GM12878 (cell line): ENCODE data around the gene ERN1. TPM values are rescaled to one million over a fixed set of nuclear protein-coding genes. Genes with fewer than 3 reads are reported as not detected.
"Not testable (repeated sequence)": the region's sequence is repeated elsewhere in the genome, so short reads cannot be mapped to it uniquely, and the experiment has no call there.

Experiments used
- ATAC-seq: fragments of 200-7000 bp; cut with Tn5 transposase; 3 replicates; pipeline ENCODE4 v1.9.1; 2020; ENCODE audit warnings: mild to moderate bottlenecking, moderate library complexity
- BruUV-seq: library from RNA; stranded (reverse); fragments of 400-500 nt; replicated peaks from 2 replicates; lab custom pipeline; 2021; lab: Mats Ljungman, UMichigan
- CTCF ChIA-PET: fragments of 300-600 bp; sonication (Branson Sonifier 250); formaldehyde crosslinking; extraction: SDS; loops from one replicate; lab custom pipeline; 2021; ENCODE audit warnings: inconsistent platforms; lab: Yijun Ruan, JAX
- POLR2A ChIA-PET: fragments of 350-600 bp; formaldehyde crosslinking; extraction: SDS; loops from one replicate; lab custom pipeline; 2021; ENCODE audit warnings: inconsistent platforms; lab: Charles Lee
- RAD21 ChIA-PET: fragments of 300-600 bp; sonication (Branson Sonifier 250); formaldehyde crosslinking; loops from one replicate; lab custom pipeline; 2023; ENCODE audit warnings: antibody characterized with exemption; ENCODE audit not compliant: unreplicated experiment; lab: Charles Lee
- SMC1A ChIA-PET: fragments of 300-600 bp; sonication (Branson Sonifier 250); formaldehyde crosslinking; loops from one replicate; lab custom pipeline; 2023; ENCODE audit not compliant: unreplicated experiment, uncharacterized antibody; lab: Charles Lee
- DNase-seq: peaks from one replicate; pipeline ENCODE4 v3.0.0-alpha.2; 2011; ENCODE audit warnings: low read depth, low spot score
- FAIRE-seq: peaks from 3 replicates; lab custom pipeline; 2011; peaks lifted over from hg19 to GRCh38; lab: Jason Lieb, UNC
- H2AFZ ChIP-seq: 2 replicates; pipeline ENCODE4 v1.6.0; 2011; ENCODE audit warnings: low read depth, low read length, control low read depth; ENCODE audit not compliant: control insufficient read depth
- H3K27ac ChIP-seq: 2 replicates; pipeline ENCODE4 v1.5.1; 2011; ENCODE audit warnings: control low read depth; ENCODE audit not compliant: control insufficient read depth, insufficient read depth
- H3K27me3 ChIP-seq, 2 experiments: replicated peaks in 1 of 2; 2 replicates each; pipeline versions ENCODE4 v1.6.0 to v1.6.1; 2011; ENCODE audit warnings: low read length in 1 of 2; ENCODE audit not compliant: control insufficient read depth in 2 of 2, insufficient read depth in 2 of 2
- H3K36me3 ChIP-seq, 2 experiments: 2 replicates each; pipeline ENCODE4 v1.5.1; 2011; ENCODE audit warnings: low read length in 1 of 2; ENCODE audit not compliant: control insufficient read depth in 2 of 2, insufficient read depth in 2 of 2
- H3K4me1 ChIP-seq: 2 replicates; pipeline ENCODE4 v1.6.1; 2011; ENCODE audit warnings: mild to moderate bottlenecking, low read length, moderate library complexity, mixed read lengths; ENCODE audit not compliant: control insufficient read depth, insufficient read depth
- H3K4me2 ChIP-seq: 2 replicates; pipeline ENCODE4 v1.6.0; 2011; ENCODE audit warnings: control low read depth; ENCODE audit not compliant: control insufficient read depth, insufficient read depth
- H3K4me3 ChIP-seq: fragments of 200-600 bp; sonication (generic); 2 replicates; pipeline ENCODE4 v1.5.1; 2016
- H3K79me2 ChIP-seq: 2 replicates; pipeline ENCODE4 v1.6.0; 2011; ENCODE audit warnings: low read length; ENCODE audit not compliant: control insufficient read depth, insufficient read depth
- H3K9ac ChIP-seq: 2 replicates; pipeline ENCODE4 v1.8.0; 2011; ENCODE audit warnings: low read length, control low read depth, mixed read lengths; ENCODE audit not compliant: control insufficient read depth, insufficient read depth
- H3K9me3 ChIP-seq: replicated peaks from 3 replicates; pipeline ENCODE4 v1.5.1; 2011; ENCODE audit warnings: mild to moderate bottlenecking, low read length; ENCODE audit not compliant: control insufficient read depth, insufficient read depth
- H4K20me1 ChIP-seq: 2 replicates; pipeline ENCODE4 v1.6.0; 2011; ENCODE audit not compliant: control insufficient read depth, insufficient read depth
- CHD2 ChIP-seq: IDR thresholded peaks from 2 replicates; pipeline ENCODE4 v1.6.1; 2011; ENCODE audit warnings: low read depth, low read length, improper control_type of control experiment, borderline replicate concordance
- CREM ChIP-seq: IDR thresholded peaks from 2 replicates; pipeline ENCODE4 v1.6.1; 2014; ENCODE audit warnings: antibody characterized with exemption, low read depth
- DPF2 ChIP-seq: fragments of 450-650 bp; IDR thresholded peaks from 2 replicates; pipeline ENCODE4 v1.6.1; 2017; ENCODE audit warnings: mild to moderate bottlenecking
- EED ChIP-seq: sonication (generic); IDR thresholded peaks from 2 replicates; pipeline ENCODE4 v1.6.1; 2016; ENCODE audit warnings: antibody characterized with exemption, low read depth
- EP300 ChIP-seq, 2 experiments: fragments of 150-350 bp in 1 of 2; IDR thresholded peaks; 2 replicates each; pipeline ENCODE4 v1.6.1; 2011 to 2012; ENCODE audit warnings: low read depth in 2 of 2, low read length in 2 of 2, borderline replicate concordance in 1 of 2, improper control_type of control experiment in 1 of 2, inconsistent platforms in 1 of 2; ENCODE audit not compliant: control insufficient read depth in 1 of 2
- HDGF ChIP-seq: fragments of 450-650 bp; IDR thresholded peaks from 2 replicates; pipeline ENCODE4 v1.6.1; 2016; ENCODE audit warnings: antibody characterized with exemption
- IKZF1 ChIP-seq: fragments of 450-650 bp; conservative IDR thresholded peaks from 2 replicates; pipeline ENCODE4 v1.6.1; 2017; ENCODE audit warnings: antibody characterized with exemption, mild to moderate bottlenecking
- IKZF2 ChIP-seq, 2 experiments: fragments of 450-650 bp; IDR thresholded peaks; 2 replicates each; pipeline ENCODE4 v1.6.1; 2017; ENCODE audit warnings: mild to moderate bottlenecking in 2 of 2, moderate library complexity in 2 of 2
- MEF2A ChIP-seq: IDR thresholded peaks from 2 replicates; pipeline ENCODE4 v1.6.1; 2011; ENCODE audit warnings: low read depth, mild to moderate bottlenecking, low read length, moderate library complexity; ENCODE audit not compliant: insufficient read depth
- POLR2AphosphoS2 ChIP-seq: IDR thresholded peaks from 2 replicates; pipeline ENCODE4 v1.6.1; 2011; ENCODE audit warnings: low read depth, mild to moderate bottlenecking, low read length, improper control_type of control experiment, moderate library complexity
- SPI1 ChIP-seq: IDR thresholded peaks from 2 replicates; pipeline ENCODE4 v1.6.1; 2011; ENCODE audit warnings: low read depth, mild to moderate bottlenecking, low read length, moderate library complexity, borderline replicate concordance; ENCODE audit not compliant: insufficient read depth
- TCF3 ChIP-seq: IDR thresholded peaks from 2 replicates; pipeline ENCODE4 v1.6.1; 2012; ENCODE audit warnings: low read depth, mild to moderate bottlenecking, low read length, borderline replicate concordance; ENCODE audit not compliant: insufficient read depth
- YY1 ChIP-seq: IDR thresholded peaks from 2 replicates; pipeline ENCODE4 v1.6.1; 2011; ENCODE audit warnings: low read depth, mild to moderate bottlenecking, low read length
- WGBS: methylation state at CpG from one replicate; pipeline ENCODE4 v1.1.6; 2016; ENCODE audit warnings: low lambda C conversion rate; ENCODE audit not compliant: insufficient replicate concordance, insufficient coverage; ENCODE audit errors: missing lambda C conversion rate; 5-methylcytosine and 5-hydroxymethylcytosine counted together
- in situ Hi-C: fragments of 300-500 bp; cut with MboI; formaldehyde crosslinking; loops from 9 replicates; pipeline ENCODE4 v1.14.3; 2018; ENCODE audit warnings: mixed read lengths
- intact Hi-C: fragments of 100-400 bp; cut with micrococcal nuclease; formaldehyde crosslinking; loops from one replicate; pipeline ENCODE4 v1.14.2; 2022; ENCODE audit not compliant: unreplicated experiment
- polyA plus RNA-seq, 11 experiments: library from polyadenylated mRNA; depleted of rRNA in 4 of 11; unstranded in 6 of 11; stranded (reverse) in 5 of 11; fragments of >200 nt; fragmentation: Nextera tagmentation in 4 of 11; fragmentation: Illumina TruSeq in 1 of 11; extraction: Ambion mirVana in 4 of 11; extraction: Trizol in 1 of 11; gene quantifications; 1 replicate in 1 of 11; 2 replicates in 10 of 11; pipeline versions ENCODE4 v1.2.1 to v1.2.3, GENCODE V29; 2011 to 2016; ENCODE audit warnings: inconsistent platforms in 2 of 11, missing spikeins in 2 of 11, low read depth in 1 of 11
- total RNA-seq, 4 experiments: library from RNA; depleted of rRNA in 3 of 4; stranded (reverse); fragments of >200 nt in 3 of 4; fragmentation: Illumina TruSeq in 1 of 4; extraction: Trizol in 1 of 4; gene quantifications; 2 replicates each; pipeline versions ENCODE4 v1.2.1 to v1.2.3, GENCODE V29; 2013 to 2021
- TF ChIP-seq, protein P1 (sequence below): fragments of 450-650 bp; IDR thresholded peaks from 2 replicates; pipeline ENCODE4 v1.6.1; 2017; ENCODE audit warnings: low read depth, mild to moderate bottlenecking, moderate library complexity
- TF ChIP-seq, protein P2 (sequence below): fragments of 450-650 bp; IDR thresholded peaks from 2 replicates; pipeline ENCODE4 v1.6.1; 2016; ENCODE audit warnings: mild to moderate bottlenecking
- TF ChIP-seq, protein P3 (sequence below): fragments of 450-650 bp; IDR thresholded peaks from 2 replicates; pipeline ENCODE4 v1.6.1; 2017; ENCODE audit warnings: mild to moderate bottlenecking, low read depth, inconsistent platforms; ENCODE audit not compliant: poor library complexity, severe bottlenecking

ERN1 gene
- total and polyA plus RNA-seq, 10 of the 15 experiments (the other 5 are each of a cell fraction or from before 2014, with no cell fraction given): 2.6 to 19.2 (median 7.6) TPM

DNA sequence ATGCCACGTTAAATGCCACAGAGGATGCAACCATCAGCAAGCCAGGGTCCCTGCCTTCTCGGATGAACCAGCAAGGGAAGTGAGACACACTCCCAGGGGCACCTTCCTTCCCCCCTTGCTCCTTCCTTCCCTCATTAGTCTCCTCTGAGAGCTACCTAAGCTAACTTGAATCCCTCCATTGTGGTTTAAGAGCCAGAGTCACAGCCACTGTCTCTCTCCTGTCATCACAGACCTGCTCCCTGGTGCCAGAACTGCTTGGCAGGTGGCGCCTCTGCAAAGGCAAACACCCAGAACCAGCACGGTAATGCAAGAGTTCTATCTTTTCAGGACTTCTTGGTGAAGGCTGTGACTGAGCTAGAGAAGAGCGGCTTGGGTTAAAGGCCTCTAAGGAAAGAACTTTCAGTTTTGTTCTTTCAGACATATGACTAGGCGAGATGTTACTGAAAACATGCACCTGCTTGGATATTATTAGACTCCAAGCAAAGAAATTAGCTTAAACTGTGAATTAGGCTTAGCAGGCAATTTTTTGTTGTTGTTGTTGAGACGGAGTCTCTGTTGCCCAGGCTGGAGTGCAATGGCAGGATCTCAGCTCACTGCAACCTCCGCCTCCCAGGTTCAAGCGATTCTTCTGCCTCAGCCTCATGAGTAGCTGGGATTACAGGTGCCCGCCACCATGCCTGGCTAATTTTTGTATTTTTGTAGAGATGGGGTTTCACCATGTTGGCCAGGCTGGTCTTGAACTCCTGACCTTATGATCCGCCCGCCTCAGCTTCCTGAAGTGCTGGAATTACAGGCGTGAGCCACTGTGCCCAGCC, 8.8 kb downstream of the ERN1 start:
- ATAC-seq: peak; percentile 87
- H4K20me1 ChIP-seq, intact Hi-C loops, H3K27me3 ChIP-seq, in situ Hi-C loops, H3K9me3 ChIP-seq, BruUV-seq, H3K36me3 ChIP-seq: not testable (repeated sequence)
- Histone ChIP-seq H3K79me2 (peaks cover 50% of the 10 kb centered on the region), H2AFZ (peak overlapping the region; percentile 70), H3K4me2 (peak overlapping the region; percentile 96), H3K27ac (peak overlapping the region; percentile 96), H3K4me3 (peak overlapping the region; percentile 63), H3K4me1 (peaks cover 30% of the 10 kb centered on the region), H3K9ac (peak overlapping the region; percentile 68)
- RAD21 ChIA-PET: interaction anchor here (1.0 to 3.9 kb wide), 12 partner anchors 10 to 104 kb away, joined by 4 to 30 read pairs (median 10); partner anchors contain the start of genes ERN1 and ICAM2
- peak; percentile 59 for DNase-seq
- POLR2A ChIA-PET: interaction anchor here (0.5 to 5.6 kb wide), 15 partner anchors 9 to 1566 kb away, joined by 3 to 73 read pairs (median 4); partner anchors contain the start of genes ERN1 and ICAM2
- WGBS: 46% methylated on average over 13 of the region's 13 CpGs
- SMC1A ChIA-PET: interaction anchor here (0.9 to 5.6 kb wide), 18 partner anchors 9 to 101 kb away, joined by 3 to 60 read pairs (median 9); partner anchors contain the start of genes ERN1 and ICAM2
- CTCF ChIA-PET: interaction anchor here (0.9 to 6.5 kb wide), 19 partner anchors 8 to 202 kb away, joined by 3 to 82 read pairs (median 4); partner anchors contain the start of genes ERN1 and ICAM2
- FAIRE-seq: peak; percentile 71
- TF ChIP-seq, protein P1, sequence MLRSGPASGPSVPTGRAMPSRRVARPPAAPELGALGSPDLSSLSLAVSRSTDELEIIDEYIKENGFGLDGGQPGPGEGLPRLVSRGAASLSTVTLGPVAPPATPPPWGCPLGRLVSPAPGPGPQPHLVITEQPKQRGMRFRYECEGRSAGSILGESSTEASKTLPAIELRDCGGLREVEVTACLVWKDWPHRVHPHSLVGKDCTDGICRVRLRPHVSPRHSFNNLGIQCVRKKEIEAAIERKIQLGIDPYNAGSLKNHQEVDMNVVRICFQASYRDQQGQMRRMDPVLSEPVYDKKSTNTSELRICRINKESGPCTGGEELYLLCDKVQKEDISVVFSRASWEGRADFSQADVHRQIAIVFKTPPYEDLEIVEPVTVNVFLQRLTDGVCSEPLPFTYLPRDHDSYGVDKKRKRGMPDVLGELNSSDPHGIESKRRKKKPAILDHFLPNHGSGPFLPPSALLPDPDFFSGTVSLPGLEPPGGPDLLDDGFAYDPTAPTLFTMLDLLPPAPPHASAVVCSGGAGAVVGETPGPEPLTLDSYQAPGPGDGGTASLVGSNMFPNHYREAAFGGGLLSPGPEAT: 0 out of 2 replicates have a peak, but pooled peaks have one; percentile 24
- TF ChIP-seq DPF2 (0 out of 2 replicates have a peak, but pooled peaks have one; percentile 19), POLR2AphosphoS2 (0 out of 2 replicates have a peak, but pooled peaks have one; percentile 39), HDGF (peak; percentile 66; the same call in 1 of the 2 replicates), CHD2 (0 out of 2 replicates have a peak, but pooled peaks have one; percentile 38), EED (peak; percentile 41; the same call in 1 of the 2 replicates), YY1 (0 out of 2 replicates have a peak, but pooled peaks have one; percentile 11), TCF3 (0 out of 2 replicates have a peak, but pooled peaks have one; percentile 11), IKZF2 (IDR thresholded peaks at IDR 0.05) (peak; percentile 57 to 62), SPI1 (peak; percentile 57; the same call in 1 of the 2 replicates), MEF2A (peak; percentile 50; the same call in 1 of the 2 replicates), IKZF1 (peak; percentile 58), EP300 (IDR thresholded peaks at IDR 0.05; ENCODE audit: borderline replicate concordance in 1 of 2, control insufficient read depth in 1 of 2, low read depth in 2 of 2, low read length in 2 of 2) (peak in 1 of 2 experiments; percentile 9; a peak in 1 of 4 replicates), CREM (0 out of 2 replicates have a peak, but pooled peaks have one; percentile 32)
- TF ChIP-seq, protein P2, sequence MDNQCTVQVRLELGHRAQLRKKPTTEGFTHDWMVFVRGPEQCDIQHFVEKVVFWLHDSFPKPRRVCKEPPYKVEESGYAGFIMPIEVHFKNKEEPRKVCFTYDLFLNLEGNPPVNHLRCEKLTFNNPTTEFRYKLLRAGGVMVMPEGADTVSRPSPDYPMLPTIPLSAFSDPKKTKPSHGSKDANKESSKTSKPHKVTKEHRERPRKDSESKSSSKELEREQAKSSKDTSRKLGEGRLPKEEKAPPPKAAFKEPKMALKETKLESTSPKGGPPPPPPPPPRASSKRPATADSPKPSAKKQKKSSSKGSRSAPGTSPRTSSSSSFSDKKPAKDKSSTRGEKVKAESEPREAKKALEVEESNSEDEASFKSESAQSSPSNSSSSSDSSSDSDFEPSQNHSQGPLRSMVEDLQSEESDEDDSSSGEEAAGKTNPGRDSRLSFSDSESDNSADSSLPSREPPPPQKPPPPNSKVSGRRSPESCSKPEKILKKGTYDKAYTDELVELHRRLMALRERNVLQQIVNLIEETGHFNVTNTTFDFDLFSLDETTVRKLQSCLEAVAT: peak; percentile 97
- TF ChIP-seq, protein P3, sequence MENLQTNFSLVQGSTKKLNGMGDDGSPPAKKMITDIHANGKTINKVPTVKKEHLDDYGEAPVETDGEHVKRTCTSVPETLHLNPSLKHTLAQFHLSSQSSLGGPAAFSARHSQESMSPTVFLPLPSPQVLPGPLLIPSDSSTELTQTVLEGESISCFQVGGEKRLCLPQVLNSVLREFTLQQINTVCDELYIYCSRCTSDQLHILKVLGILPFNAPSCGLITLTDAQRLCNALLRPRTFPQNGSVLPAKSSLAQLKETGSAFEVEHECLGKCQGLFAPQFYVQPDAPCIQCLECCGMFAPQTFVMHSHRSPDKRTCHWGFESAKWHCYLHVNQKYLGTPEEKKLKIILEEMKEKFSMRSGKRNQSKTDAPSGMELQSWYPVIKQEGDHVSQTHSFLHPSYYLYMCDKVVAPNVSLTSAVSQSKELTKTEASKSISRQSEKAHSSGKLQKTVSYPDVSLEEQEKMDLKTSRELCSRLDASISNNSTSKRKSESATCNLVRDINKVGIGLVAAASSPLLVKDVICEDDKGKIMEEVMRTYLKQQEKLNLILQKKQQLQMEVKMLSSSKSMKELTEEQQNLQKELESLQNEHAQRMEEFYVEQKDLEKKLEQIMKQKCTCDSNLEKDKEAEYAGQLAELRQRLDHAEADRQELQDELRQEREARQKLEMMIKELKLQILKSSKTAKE: peak; percentile 13
